Measurements from ENCODE around the gene CPHXL.

Gene CPHXL

DNA sequence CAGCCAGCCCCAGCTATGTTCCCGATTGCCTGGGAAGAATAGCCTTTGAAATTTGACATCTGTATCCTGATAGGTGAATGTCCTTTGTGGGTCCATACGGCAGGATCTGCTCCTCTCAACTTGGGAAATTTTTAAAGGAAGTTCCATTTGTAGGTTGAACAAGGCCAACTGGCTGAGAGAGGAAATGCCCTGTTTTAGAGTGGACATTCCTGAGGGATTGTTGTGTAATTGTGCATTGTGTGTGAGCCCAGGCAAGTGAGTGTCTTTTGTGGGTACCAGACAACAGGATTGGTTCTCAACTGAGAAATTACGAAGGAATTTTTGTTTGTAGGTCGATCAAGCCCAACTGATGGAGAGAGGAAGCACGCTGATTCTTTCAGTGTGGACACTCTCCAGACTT is 46.9 kb downstream of the CPHXL start:
- ATAC-seq (replicated peaks): no peak
- no peak for DNase-seq
- Mint-ChIP-seq H3K27me3 (peaks cover 0 to 11% of the 10 kb centered on the region in 2 donors), H3K9me3 (no peaks in the 10 kb centered on the region), H3K36me3 (ENCODE audit: insufficient read depth) (peaks cover 3% of the 10 kb centered on the region), H3K4me3 (no peak overlapping the region), H3K27ac (no peak overlapping the region), H3K4me1 (ENCODE audit: low read depth in 2 of 2) (no peaks in the 10 kb centered on the region)

DNA sequence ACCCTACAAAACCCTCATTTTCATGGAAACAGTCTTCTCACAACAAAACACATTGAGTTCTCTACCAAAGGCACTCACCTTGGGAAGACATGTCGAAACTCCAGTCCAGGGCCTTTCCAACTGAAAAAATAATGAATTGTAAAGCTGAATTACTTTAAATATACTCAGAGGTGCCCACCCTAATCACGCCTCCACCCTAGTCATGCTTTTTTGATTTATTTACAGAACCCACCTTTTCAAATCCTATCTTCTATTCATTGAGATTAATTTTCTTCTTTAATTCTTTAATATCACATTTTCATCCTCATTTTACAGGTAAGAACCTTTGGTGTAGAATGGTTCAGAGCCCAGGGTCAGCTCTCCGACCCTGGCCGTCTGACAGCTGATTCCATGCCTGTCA is 49.4 kb downstream of the CPHXL start, which contains the start of gene CPHXL2:
Gene CPHXL2 (minus strand): TSS at position 101 of the 400 bp plus-strand sequence. CDS start 10 bp downstream, at position 91.
- H3K4me3 Mint-ChIP-seq: no peak within 1 kb of the TSS
- H3K9me3 Mint-ChIP-seq: no peaks in the 10 kb centered on the region
- H3K27ac Mint-ChIP-seq: no peak within 1 kb of the TSS
- DNase-seq (no peak), ATAC-seq (replicated peaks) (no peak)
- no peaks in the 10 kb centered on the region for H3K4me1 Mint-ChIP-seq (ENCODE audit: low read depth in 2 of 2)
- H3K36me3 Mint-ChIP-seq (ENCODE audit: insufficient read depth): no peaks in the 10 kb centered on the region
- H3K27me3 Mint-ChIP-seq: no peaks in the 10 kb centered on the region

DNA sequence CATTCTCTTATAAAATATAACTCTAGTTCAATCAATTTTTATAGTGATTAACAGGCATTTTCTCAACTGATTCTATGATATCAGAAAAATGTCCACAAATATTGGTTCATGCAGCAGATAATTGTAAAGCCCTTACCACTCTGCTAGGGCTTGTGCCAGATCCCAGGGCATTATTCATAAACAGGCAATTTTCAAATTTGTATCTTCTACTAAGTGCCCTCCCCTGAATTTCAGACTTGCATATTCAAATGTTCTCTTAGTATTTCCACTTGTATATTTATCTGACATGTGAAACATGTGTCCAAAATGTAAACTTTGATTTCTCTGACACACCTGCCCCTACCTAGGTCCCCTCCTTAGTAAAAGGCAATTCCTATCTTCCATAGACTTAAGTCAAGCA is 58.8 kb downstream of the CPHXL start:
- H3K4me3 Mint-ChIP-seq: no peak overlapping the region
- H3K36me3 Mint-ChIP-seq (ENCODE audit: insufficient read depth): no peaks in the 10 kb centered on the region
- no peak for ATAC-seq (replicated peaks)
- H3K27me3 Mint-ChIP-seq: no peaks in the 10 kb centered on the region
- H3K27ac Mint-ChIP-seq: no peak overlapping the region
- H3K9me3 Mint-ChIP-seq: no peaks in the 10 kb centered on the region
- no peaks in the 10 kb centered on the region for H3K4me1 Mint-ChIP-seq (ENCODE audit: low read depth in 2 of 2)
- DNase-seq: no peak

Data from effector memory CD8-positive, alpha-beta T cell (primary cell).